ENCODE data around the gene EVX1. TPM values are rescaled to one million over a fixed set of nuclear protein-coding genes. Genes with fewer than 3 reads are reported as not detected.

EVX1 gene
- total and polyA plus RNA-seq, 2 of the 8 experiments (the other 6 are each of a cell fraction or from before 2014, with no cell fraction given): not detected

GRCh38 chr7:27209933-27210440 lies 32.6 kb upstream of the EVX1 start (continued):
- TF ChIP-seq CHD7 (IDR thresholded peaks at IDR 0.05; ENCODE audit: insufficient replicate concordance, low read length): no peak
- TF ChIP-seq CBX8 (IDR thresholded peaks at IDR 0.05; ENCODE audit: borderline replicate concordance, low read depth, low read length): no peak
- no peak for TF ChIP-seq SP2 (IDR thresholded peaks at IDR 0.05; ENCODE audit: low read length)

Data from H1 (cell line).